Fibroblast of lung (primary cell): ENCODE measurements around the gene AGPAT4. TPM values are rescaled to one million over a fixed set of nuclear protein-coding genes. Genes with fewer than 3 reads are reported as not detected.

ENCODE experiments used
- DNase-seq, 2 donors: peaks; one replicate each; pipeline versions ENCODE4 v3.0.0 to v3.0.0-alpha.2; 2010; ENCODE audit warnings: low read depth in 2 of 2
- H2AFZ ChIP-seq: 2 replicates; pipeline ENCODE4 v1.5.1; 2012; ENCODE audit warnings: low read length, control low read depth, inconsistent platforms
- H3K27ac ChIP-seq: 2 replicates; pipeline ENCODE4 v1.5.1; 2011; ENCODE audit warnings: low read length, control low read depth; ENCODE audit not compliant: insufficient read depth
- H3K27me3 ChIP-seq: 2 replicates; pipeline ENCODE4 v1.5.1; 2011; ENCODE audit warnings: mild to moderate bottlenecking, low read length; ENCODE audit not compliant: control insufficient read depth, insufficient read depth
- H3K36me3 ChIP-seq: 2 replicates; pipeline ENCODE4 v1.5.1; 2011; ENCODE audit warnings: low read length; ENCODE audit not compliant: control insufficient read depth, insufficient read depth
- H3K4me1 ChIP-seq: 2 replicates; pipeline ENCODE4 v1.5.1; 2011; ENCODE audit warnings: low read length; ENCODE audit not compliant: control insufficient read depth, insufficient read depth; ENCODE audit errors: extremely low read depth
- H3K4me2 ChIP-seq: 2 replicates; pipeline ENCODE4 v1.5.1; 2011; ENCODE audit warnings: low read length, control low read depth; ENCODE audit not compliant: insufficient read depth; ENCODE audit errors: extremely low read depth
- H3K4me3 ChIP-seq, 4 experiments: fragments of 200-600 bp in 1 of 4; sonication (generic) in 1 of 4; replicated peaks in 1 of 4; 2 replicates each; pipeline ENCODE4 v1.5.1; 2011 to 2016; ENCODE audit warnings: low read length in 4 of 4, low read depth in 3 of 4, mild to moderate bottlenecking in 3 of 4, control low read depth in 2 of 4, inconsistent platforms in 1 of 4, mixed read lengths in 1 of 4; ENCODE audit not compliant: insufficient read depth in 1 of 4; ENCODE audit errors: control extremely low read depth in 1 of 4
- H3K79me2 ChIP-seq: 2 replicates; pipeline ENCODE4 v1.5.1; 2012; ENCODE audit warnings: mild to moderate bottlenecking, low read length, inconsistent platforms; ENCODE audit not compliant: control insufficient read depth, insufficient read depth
- H3K9ac ChIP-seq: 2 replicates; pipeline ENCODE4 v1.5.1; 2011; ENCODE audit warnings: mild to moderate bottlenecking, low read length, control low read depth; ENCODE audit not compliant: insufficient read depth
- H3K9me3 ChIP-seq: 2 replicates; pipeline ENCODE4 v1.5.1; 2012; ENCODE audit warnings: low read depth, low read length; ENCODE audit not compliant: control insufficient read depth, insufficient read depth
- H4K20me1 ChIP-seq: 2 replicates; pipeline ENCODE4 v1.5.1; 2011; ENCODE audit warnings: low read length; ENCODE audit not compliant: control insufficient read depth, insufficient read depth; ENCODE audit errors: extremely low read depth
- CTCF ChIP-seq, 2 donors: IDR thresholded peaks in 1 of 2; conservative IDR thresholded peaks in 1 of 2; 1 replicate in 1 of 2; 2 replicates in 1 of 2; pipeline ENCODE4 v1.5.1; 2011 to 2012; ENCODE audit warnings: low read length in 2 of 2, control low read depth in 1 of 2, inconsistent platforms in 1 of 2, low read depth in 1 of 2, mild to moderate bottlenecking in 1 of 2
- EZH2 ChIP-seq: IDR thresholded peaks from 2 replicates; pipeline ENCODE4 v1.5.1; 2012; ENCODE audit warnings: low read length, control low read depth, mild to moderate bottlenecking; ENCODE audit errors: missing control alignments
- polyA plus RNA-seq, 2 donors: library from polyadenylated mRNA; depleted of rRNA in 1 of 2; stranded (reverse) in 1 of 2; unstranded in 1 of 2; fragments of >200 nt; gene quantifications; 2 replicates each; pipeline ENCODE4 v1.2.1, GENCODE V29; 2011 to 2012; ENCODE audit warnings: missing spikeins in 1 of 2
- total RNA-seq: library from RNA; depleted of rRNA; stranded (reverse); fragments of >200 nt; gene quantifications from 2 replicates; pipeline ENCODE4 v1.2.1, GENCODE V29; 2014

AGPAT4 gene
- total and polyA plus RNA-seq, 2 donors (not counting 1 experiment from before 2014, with no cell fraction given): 4.7 to 8.4 TPM

GRCh38 chr6:161150136-161150535 is 123.7 kb downstream of the AGPAT4 start:
- Histone ChIP-seq H4K20me1 (no peaks in the 10 kb centered on the region), H3K4me2 (no peak overlapping the region), H3K4me1 (no peaks in the 10 kb centered on the region), H3K79me2 (no peaks in the 10 kb centered on the region), H3K9ac (no peak overlapping the region), H3K4me3 (no peak overlapping the region), H3K36me3 (no peaks in the 10 kb centered on the region), H3K27me3 (no peaks in the 10 kb centered on the region), H2AFZ (no peak overlapping the region), H3K9me3 (no peaks in the 10 kb centered on the region), H3K27ac (no peak overlapping the region)
- TF ChIP-seq EZH2 (no peak), CTCF (conservative IDR thresholded peaks at IDR 0.05 in 1 of 2, IDR thresholded peaks at IDR 0.05 in 1 of 2; ENCODE audit: low read depth in 1 of 2, low read length in 2 of 2) (no peak)
- no peak for DNase-seq

GRCh38 chr6:161143663-161144430 is 130.0 kb downstream of the AGPAT4 start:
- Histone ChIP-seq H2AFZ (no peak overlapping the region), H3K4me2 (no peak overlapping the region), H3K79me2 (no peaks in the 10 kb centered on the region), H3K4me1 (no peaks in the 10 kb centered on the region), H3K27ac (no peak overlapping the region), H3K9me3 (no peaks in the 10 kb centered on the region), H3K9ac (no peak overlapping the region), H4K20me1 (no peaks in the 10 kb centered on the region), H3K36me3 (no peaks in the 10 kb centered on the region), H3K4me3 (no peak overlapping the region), H3K27me3 (no peaks in the 10 kb centered on the region)
- DNase-seq: no peak
- TF ChIP-seq CTCF (conservative IDR thresholded peaks at IDR 0.05 in 1 of 2, IDR thresholded peaks at IDR 0.05 in 1 of 2; ENCODE audit: low read depth in 1 of 2, low read length in 2 of 2): no peak

- H3K4me3 ChIP-seq: no peak overlapping the region
- no peak overlapping the region for H2AFZ ChIP-seq
- no peak overlapping the region for H3K9ac ChIP-seq
- no peaks in the 10 kb centered on the region for H3K9me3 ChIP-seq
- no peaks in the 10 kb centered on the region for H3K79me2 ChIP-seq
- no peak overlapping the region for H3K27ac ChIP-seq
- H3K36me3 ChIP-seq: no peaks in the 10 kb centered on the region
- DNase-seq: no peak
- H3K27me3 ChIP-seq: no peaks in the 10 kb centered on the region
- no peaks in the 10 kb centered on the region for H3K4me1 ChIP-seq
- H4K20me1 ChIP-seq: no peaks in the 10 kb centered on the region
- H3K4me2 ChIP-seq: no peak overlapping the region
- TF ChIP-seq EZH2 (no peak), CTCF (conservative IDR thresholded peaks at IDR 0.05 in 1 of 2, IDR thresholded peaks at IDR 0.05 in 1 of 2; ENCODE audit: low read depth in 1 of 2, low read length in 2 of 2) (no peak)
These were observed 130.9 kb downstream of the AGPAT4 start for GRCh38 chr6:161142957-161143296.
